MCF 10A (cell line): ENCODE results near the gene WRNIP1. TPM values are rescaled to one million over a fixed set of nuclear protein-coding genes. Genes with fewer than 3 reads are reported as not detected.

Source experiments
- BruUV-seq: library from RNA; stranded (reverse); fragments of 400-500 nt; replicated peaks from 2 replicates; lab custom pipeline; 2021; lab: Mats Ljungman, UMichigan
- CTCF ChIA-PET: fragments of 300-600 bp; sonication (Branson Sonifier 250); formaldehyde crosslinking; extraction: SDS; loops from one replicate; lab custom pipeline; 2021; ENCODE audit warnings: antibody characterized with exemption, inconsistent platforms; lab: Yijun Ruan, JAX
- POLR2A ChIA-PET: fragments of 300-600, 350-650 bp; sonication (Branson Sonifier 250); formaldehyde crosslinking; extraction: SDS; loops from one replicate; lab custom pipeline; 2020; ENCODE audit warnings: antibody characterized with exemption, inconsistent platforms; lab: Yijun Ruan, JAX
- DNase-seq: peaks from one replicate; pipeline ENCODE4 v3.0.0-alpha.2; 2018; ENCODE audit not compliant: unreplicated experiment
- H3K27ac Mint-ChIP-seq: one replicate; pipeline ENCODE4 v1.8.0; 2022; ENCODE audit warnings: mild to moderate bottlenecking, low read depth, mixed read lengths; ENCODE audit not compliant: unreplicated experiment
- H3K27me3 Mint-ChIP-seq: one replicate; pipeline ENCODE4 v1.8.0; 2022; ENCODE audit warnings: mixed read lengths; ENCODE audit not compliant: insufficient read depth, unreplicated experiment
- H3K36me3 Mint-ChIP-seq: one replicate; pipeline ENCODE4 v1.8.0; 2022; ENCODE audit warnings: mild to moderate bottlenecking, moderate library complexity, mixed read lengths; ENCODE audit not compliant: insufficient read depth, unreplicated experiment
- H3K4me1 Mint-ChIP-seq: one replicate; pipeline ENCODE4 v1.8.0; 2022; ENCODE audit warnings: mixed read lengths; ENCODE audit not compliant: insufficient read depth, unreplicated experiment
- H3K4me3 Mint-ChIP-seq: one replicate; pipeline ENCODE4 v1.8.0; 2022; ENCODE audit warnings: mild to moderate bottlenecking, moderate library complexity, mixed read lengths; ENCODE audit not compliant: unreplicated experiment
- H3K9me3 Mint-ChIP-seq: one replicate; pipeline ENCODE4 v1.8.0; 2022; ENCODE audit warnings: mixed read lengths; ENCODE audit not compliant: unreplicated experiment
- intact Hi-C: fragments of 100-400 bp; cut with micrococcal nuclease; formaldehyde crosslinking; loops from 2 replicates; pipeline ENCODE4 v1.14.1; 2022
- total RNA-seq: library from RNA; stranded (reverse); gene quantifications from 2 replicates; pipeline ENCODE4 v1.2.3, GENCODE V29; 2022
- TF ChIP-seq, protein P1 (sequence below): fragments of 200-600 bp; IDR thresholded peaks from one replicate; pipeline ENCODE4 v1.8.0; 2022; ENCODE audit warnings: antibody characterized with exemption, mild to moderate bottlenecking; ENCODE audit not compliant: unreplicated experiment

The WRNIP1 gene
- total RNA-seq, 1 experiment from 2014 or later = 44.8 TPM

DNA sequence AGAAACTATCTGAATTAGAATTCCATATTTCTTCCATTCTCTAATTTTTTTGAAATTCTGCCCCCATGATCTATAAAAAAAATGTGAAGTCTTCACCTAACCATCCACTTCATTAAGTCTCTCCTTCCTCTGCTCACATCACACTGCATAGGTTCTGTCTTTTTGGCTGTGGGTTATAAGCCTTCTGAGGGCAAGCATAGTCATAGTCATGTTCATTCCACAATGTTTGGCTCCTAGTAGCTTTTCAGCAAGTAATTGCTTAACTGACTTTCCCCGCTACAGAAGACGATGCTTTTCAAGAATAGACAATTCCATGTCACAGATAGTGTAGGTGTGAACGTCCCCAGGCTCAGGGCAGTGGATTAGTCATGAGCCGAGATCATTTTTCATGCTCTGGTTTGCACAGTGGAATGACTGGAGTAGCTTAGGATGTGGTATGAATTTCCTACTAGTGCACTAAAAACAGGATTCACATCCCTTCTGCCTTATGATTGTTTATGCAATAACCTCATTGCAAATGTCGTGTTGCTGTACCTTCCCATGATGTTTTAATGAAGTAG is 29.1 kb downstream of the WRNIP1 start:
- Mint-ChIP-seq H3K4me1 (peaks cover 27% of the 10 kb centered on the region), H3K4me3 (no peak overlapping the region), H3K27ac (peak overlapping the region; percentile 40), H3K36me3 (no peaks in the 10 kb centered on the region), H3K27me3 (no peaks in the 10 kb centered on the region), H3K9me3 (no peaks in the 10 kb centered on the region)
- ChIA-PET CTCF (interaction anchor here (0.7 to 1.8 kb wide), 4 partner anchors 32 to 52 kb away, joined by 3 to 9 read pairs (median 6); partner anchors contain the start of gene SERPINB1), POLR2A (interaction anchor here (0.7 to 4.5 kb wide), 12 partner anchors 11 to 195 kb away, joined by 3 to 43 read pairs (median 6); partner anchors contain the start of genes SERPINB1 and WRNIP1)
- TF ChIP-seq, protein P1, sequence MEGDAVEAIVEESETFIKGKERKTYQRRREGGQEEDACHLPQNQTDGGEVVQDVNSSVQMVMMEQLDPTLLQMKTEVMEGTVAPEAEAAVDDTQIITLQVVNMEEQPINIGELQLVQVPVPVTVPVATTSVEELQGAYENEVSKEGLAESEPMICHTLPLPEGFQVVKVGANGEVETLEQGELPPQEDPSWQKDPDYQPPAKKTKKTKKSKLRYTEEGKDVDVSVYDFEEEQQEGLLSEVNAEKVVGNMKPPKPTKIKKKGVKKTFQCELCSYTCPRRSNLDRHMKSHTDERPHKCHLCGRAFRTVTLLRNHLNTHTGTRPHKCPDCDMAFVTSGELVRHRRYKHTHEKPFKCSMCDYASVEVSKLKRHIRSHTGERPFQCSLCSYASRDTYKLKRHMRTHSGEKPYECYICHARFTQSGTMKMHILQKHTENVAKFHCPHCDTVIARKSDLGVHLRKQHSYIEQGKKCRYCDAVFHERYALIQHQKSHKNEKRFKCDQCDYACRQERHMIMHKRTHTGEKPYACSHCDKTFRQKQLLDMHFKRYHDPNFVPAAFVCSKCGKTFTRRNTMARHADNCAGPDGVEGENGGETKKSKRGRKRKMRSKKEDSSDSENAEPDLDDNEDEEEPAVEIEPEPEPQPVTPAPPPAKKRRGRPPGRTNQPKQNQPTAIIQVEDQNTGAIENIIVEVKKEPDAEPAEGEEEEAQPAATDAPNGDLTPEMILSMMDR = no peak
- no TSS peak for BruUV-seq
- DNase-seq = peak; percentile 47
- intact Hi-C loops = loop anchor here (5.0 kb wide), 1 partner anchor 263 kb away; no protein-coding TSS in a partner anchor

DNA sequence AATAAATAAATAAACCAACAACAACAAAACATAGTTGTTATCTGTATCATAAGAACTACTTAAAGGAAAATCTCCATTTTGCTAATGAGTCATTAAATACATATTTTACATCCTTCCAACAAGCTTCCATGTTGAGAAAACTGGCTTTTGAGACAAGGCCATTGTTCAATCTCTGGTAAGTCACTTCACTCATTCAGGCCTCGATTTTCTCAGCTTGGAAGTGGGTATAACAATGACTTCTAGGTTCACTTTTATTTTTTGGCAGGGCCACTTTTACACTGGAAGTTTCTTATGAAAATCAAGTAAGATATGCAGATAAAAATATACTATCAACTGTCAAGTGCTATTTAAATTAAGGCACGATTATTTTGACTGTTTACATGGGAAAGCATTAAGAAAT is 30.0 kb downstream of the WRNIP1 start:
- Mint-ChIP-seq H3K4me3 (no peak overlapping the region), H3K27me3 (no peaks in the 10 kb centered on the region), H3K36me3 (no peaks in the 10 kb centered on the region), H3K9me3 (no peaks in the 10 kb centered on the region), H3K4me1 (peaks cover 27% of the 10 kb centered on the region), H3K27ac (no peak overlapping the region)
- ChIA-PET POLR2A (interaction anchor here (1.0 to 1.3 kb wide), 2 partner anchors 14 to 45 kb away, joined by 3 read pairs; no protein-coding TSS in a partner anchor), CTCF (interaction anchor here (1.7 kb wide), 1 partner anchor 52 kb away, joined by 5 read pairs; no protein-coding TSS in a partner anchor)
- BruUV-seq = no TSS peak
- TF ChIP-seq, protein P1 = no peak
- DNase-seq = no peak
- intact Hi-C loops = no loop called here

DNA sequence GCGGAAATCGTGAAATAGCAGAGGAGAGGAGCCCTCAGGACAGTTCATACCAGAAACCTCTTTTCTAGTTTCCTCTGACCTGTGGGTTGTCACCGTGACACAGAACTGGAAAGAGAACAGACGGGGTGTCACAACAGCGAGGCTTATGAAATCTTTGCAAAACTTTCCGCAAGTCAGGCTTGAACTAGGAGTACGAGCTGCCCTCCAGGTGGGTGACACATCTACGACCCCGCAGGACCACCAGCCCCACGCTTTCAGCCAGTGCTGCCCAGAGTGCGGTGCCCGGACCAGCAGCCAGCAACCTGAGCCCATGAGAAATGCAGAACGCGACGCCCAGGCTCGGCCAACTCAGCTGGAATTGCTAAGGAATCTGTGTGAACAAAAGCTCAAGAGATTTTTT is 30.8 kb downstream of the WRNIP1 start:
- BruUV-seq = no TSS peak
- H3K4me1 Mint-ChIP-seq = peaks cover 27% of the 10 kb centered on the region
- intact Hi-C loops = no loop called here
- TF ChIP-seq, protein P1 = no peak
- no peak overlapping the region for H3K4me3 Mint-ChIP-seq
- ChIA-PET CTCF (interaction anchor here (1.1 to 1.7 kb wide), 2 partner anchors 45 to 51 kb away, joined by 3 to 5 read pairs; no protein-coding TSS in a partner anchor), POLR2A (interaction anchor here (1.0 to 1.3 kb wide), 2 partner anchors 13 to 44 kb away, joined by 3 read pairs; no protein-coding TSS in a partner anchor)
- no peaks in the 10 kb centered on the region for H3K27me3 Mint-ChIP-seq
- H3K9me3 Mint-ChIP-seq = no peaks in the 10 kb centered on the region
- H3K36me3 Mint-ChIP-seq = no peaks in the 10 kb centered on the region
- no peak for DNase-seq
- no peak overlapping the region for H3K27ac Mint-ChIP-seq

DNA sequence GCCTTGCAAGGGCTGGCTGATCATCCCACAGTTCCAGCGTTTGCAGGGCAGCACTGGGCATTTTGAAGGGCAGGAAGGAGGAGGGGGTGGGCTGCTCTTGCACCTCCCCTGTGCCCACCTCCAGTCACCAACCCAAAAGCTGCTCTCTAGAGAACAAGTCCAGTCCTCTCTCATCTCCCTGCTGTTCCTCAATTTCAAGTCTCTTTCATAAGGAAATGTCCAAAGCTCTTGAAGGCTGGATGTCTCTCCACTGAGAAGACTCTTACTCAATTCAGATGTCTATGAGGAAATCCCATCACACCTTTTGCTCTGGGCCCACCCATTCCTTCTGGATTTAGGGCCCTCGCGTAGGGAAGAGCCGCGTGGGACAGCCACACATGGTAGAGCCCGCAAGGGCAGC is 31.7 kb downstream of the WRNIP1 start:
- no peaks in the 10 kb centered on the region for H3K36me3 Mint-ChIP-seq
- CTCF ChIA-PET = interaction anchor here (1.2 kb wide), 1 partner anchor 43 kb away, joined by 3 read pairs; no protein-coding TSS in a partner anchor
- no peaks in the 10 kb centered on the region for H3K9me3 Mint-ChIP-seq
- no peak overlapping the region for H3K4me3 Mint-ChIP-seq
- H3K27me3 Mint-ChIP-seq = no peaks in the 10 kb centered on the region
- intact Hi-C loops = no loop called here
- BruUV-seq = no TSS peak
- POLR2A ChIA-PET = no interaction called here
- peaks cover 21% of the 10 kb centered on the region for H3K4me1 Mint-ChIP-seq
- TF ChIP-seq, protein P1 = no peak
- no peak for DNase-seq
- no peak overlapping the region for H3K27ac Mint-ChIP-seq
